GM19438 (cell line): Measurements from ENCODE around the gene OR3A1.
"Not testable (repeated sequence)": the region's sequence is repeated elsewhere in the genome, so short reads cannot be mapped to it uniquely, and the experiment has no call there.

Experiments
- ATAC-seq: cut with Tn5 transposase; IDR thresholded peaks from one replicate; pipeline ENCODE4 v1.9.1; 2021; ENCODE audit warnings: low read depth; ENCODE audit not compliant: unreplicated experiment

Gene OR3A1

DNA sequence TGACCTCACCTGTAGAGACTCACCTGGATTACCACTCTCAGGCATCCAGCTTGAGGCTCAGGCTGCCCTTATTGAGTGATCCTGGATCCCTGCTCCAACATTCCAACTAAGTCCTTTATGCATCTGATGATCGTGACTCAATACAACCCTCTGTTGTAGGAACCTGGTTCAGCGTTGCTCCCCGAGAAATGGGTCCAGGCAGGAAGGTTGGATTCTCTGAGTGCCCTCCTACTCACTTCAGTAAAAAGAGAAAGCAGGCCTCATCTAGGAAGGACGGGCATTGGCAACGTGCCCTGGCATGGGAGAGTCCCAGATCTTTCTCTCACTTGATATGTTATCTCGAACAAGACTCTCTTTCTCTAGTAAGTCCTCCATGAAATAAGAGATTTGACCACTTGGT, at the start of gene OR3A1:
Gene OR3A1, minus strand, starts transcription at position 101 of the 400 bp plus-strand sequence. CDS start 5,778 bp downstream, outside the sequence.
- ATAC-seq = no peak

DNA sequence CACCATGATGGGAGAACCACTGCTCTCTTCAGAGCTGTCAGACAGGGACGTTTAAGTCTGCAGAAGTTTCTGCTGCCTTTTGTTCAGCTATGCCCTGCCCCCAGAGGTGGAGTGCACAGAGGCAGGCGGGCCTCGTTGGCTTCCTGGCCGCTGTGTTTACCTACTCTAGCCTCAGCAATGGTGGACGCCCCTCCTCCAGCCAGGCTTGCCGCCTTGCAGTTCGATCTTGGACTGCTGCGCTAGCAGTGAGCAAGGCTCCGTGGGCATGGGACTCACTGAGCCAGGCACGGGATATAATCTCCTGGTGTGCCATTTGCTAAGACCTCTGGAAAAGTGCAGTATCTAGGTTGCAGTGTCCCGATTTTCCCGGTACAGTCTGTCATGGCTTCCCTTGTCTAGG, 44.6 kb upstream of the OR3A1 start:
- not testable (repeated sequence) for ATAC-seq

GRCh38 chr17:3335876-3336275, 37.7 kb upstream of the OR3A1 start:
- ATAC-seq = no peak

GRCh38 chr17:3318336-3318735, 20.2 kb upstream of the OR3A1 start:
- no peak for ATAC-seq

DNA sequence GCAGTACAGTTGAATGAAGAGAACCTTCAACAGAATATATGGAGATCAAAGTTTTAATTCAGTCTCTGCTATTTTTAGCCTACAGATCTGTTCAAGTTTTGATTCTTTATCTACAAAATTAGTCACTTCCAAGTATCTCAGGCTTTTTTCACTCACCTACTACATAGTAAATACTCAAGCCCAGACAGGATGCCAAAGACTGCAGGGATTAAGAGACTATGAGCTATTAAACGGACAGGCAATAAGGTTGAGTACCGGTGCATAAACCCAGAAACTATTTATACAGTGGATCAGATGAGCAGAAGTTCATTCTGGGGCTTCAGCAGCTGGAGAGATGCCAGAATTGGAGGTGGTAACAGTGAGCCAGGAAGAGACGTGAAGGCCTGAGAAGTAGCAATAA, 18.7 kb upstream of the OR3A1 start:
- no peak for ATAC-seq

DNA sequence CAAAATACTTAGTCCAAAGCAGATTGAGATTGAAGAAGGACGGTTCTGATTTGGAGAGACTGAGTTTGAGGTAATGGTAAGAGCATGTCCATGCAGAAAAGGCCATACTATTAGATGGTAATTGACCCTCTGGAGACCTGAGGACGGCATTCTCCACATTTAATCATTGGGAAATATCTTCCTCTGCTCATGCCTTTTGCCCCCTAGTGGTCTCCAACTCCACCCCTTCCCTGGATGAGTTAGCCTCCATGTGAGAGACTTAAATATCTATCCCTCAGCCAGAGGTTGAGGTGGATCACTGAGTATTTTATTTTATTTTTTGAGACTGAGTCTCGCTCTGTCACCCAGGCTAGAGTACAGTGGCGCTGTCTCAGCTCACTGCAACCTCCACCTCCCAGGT, 10.4 kb upstream of the OR3A1 start:
- ATAC-seq = no peak

DNA sequence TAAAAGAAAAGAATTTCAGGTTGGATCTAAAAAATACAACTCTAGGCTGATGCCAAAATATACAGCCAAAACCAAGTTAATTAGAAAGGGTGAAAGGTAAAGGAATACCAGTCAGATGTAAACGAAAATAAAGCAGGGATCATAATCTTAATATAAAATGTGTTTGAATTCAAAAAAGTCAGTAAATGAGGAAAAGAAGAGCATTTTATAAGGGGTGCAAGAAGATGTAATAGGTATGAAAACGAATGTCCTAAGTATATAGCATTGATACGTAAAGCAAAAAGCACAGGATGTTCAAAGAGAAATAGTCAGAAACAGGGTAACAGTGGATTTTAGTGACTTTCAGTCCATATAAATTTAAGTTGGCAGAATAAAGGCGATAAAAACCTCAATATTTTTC, 2.5 kb downstream of the OR3A1 start:
- no peak for ATAC-seq

- ATAC-seq = not testable (repeated sequence)
Measured at GRCh38 chr17:3293548-3293947, 4.6 kb downstream of the OR3A1 start.

- no peak for ATAC-seq
Measured at GRCh38 chr17:3282901-3283300, 15.3 kb downstream of the OR3A1 start.

GRCh38 chr17:3276126-3276525, 22.0 kb downstream of the OR3A1 start:
- ATAC-seq = no peak

GRCh38 chr17:3271072-3271848, 26.9 kb downstream of the OR3A1 start:
- no peak for ATAC-seq

- no peak for ATAC-seq
Measured at GRCh38 chr17:3260600-3260999, 37.6 kb downstream of the OR3A1 start.

DNA sequence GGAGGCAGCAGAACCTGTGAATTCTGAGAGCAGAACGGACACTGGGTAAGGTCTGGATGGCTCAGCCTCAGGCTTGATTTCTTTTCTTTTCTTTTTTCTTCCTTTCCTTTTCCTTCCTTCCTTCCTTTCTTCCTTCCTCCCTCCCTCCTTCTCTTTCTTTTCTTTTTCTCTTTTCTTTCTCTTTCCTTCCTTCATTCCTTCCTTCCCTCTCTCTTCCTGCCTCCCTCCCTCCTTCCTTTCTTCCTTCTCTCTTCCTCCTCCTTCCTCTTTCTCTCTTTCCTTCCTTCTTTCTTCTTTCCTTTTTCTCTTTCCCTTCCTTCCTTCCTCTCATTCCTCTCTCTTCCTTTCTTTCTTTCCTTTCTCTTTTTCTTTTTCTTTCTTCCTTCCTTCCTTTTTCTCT, 38.0 kb downstream of the OR3A1 start:
- no peak for ATAC-seq

DNA sequence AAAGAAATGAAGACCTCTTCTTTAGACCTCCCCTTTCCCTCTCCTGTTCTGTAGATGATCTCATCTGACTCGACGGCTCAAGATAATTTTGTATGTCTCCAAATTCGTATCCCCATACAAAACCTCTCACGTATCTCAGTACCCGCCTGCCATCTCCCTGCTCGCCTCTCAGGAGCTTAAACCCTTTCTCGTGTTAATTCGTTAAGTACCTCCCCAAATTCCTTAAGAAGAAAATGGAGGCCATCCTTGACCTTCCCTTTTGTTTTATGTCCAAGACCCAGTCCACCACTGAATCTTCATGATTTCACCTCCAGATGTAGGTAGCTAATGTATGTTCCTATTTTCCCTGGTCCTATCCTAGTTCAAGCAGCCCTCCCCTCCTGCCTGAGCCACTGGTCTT, 41.6 kb downstream of the OR3A1 start:
- ATAC-seq = no peak

DNA sequence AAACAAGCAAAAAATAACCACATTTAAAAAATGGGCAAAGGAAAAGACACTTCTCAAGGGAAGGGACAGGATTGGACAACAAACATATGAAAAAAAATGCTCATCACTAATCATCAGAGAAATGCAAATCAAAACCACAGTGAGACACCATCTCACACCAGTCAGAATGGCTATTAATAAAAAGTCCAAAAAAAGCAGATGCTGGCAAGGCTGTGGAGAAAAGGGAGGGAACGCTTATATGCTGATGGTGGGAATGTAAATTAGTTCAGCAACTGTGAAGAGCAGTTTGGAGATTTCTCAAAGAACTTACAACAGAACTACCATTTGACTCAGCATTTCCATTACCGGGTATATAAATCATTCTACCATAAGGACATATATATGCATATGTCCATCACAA, 49.1 kb downstream of the OR3A1 start:
- not testable (repeated sequence) for ATAC-seq

GRCh38 chr17:3244841-3245240, 53.3 kb downstream of the OR3A1 start:
- not testable (repeated sequence) for ATAC-seq

DNA sequence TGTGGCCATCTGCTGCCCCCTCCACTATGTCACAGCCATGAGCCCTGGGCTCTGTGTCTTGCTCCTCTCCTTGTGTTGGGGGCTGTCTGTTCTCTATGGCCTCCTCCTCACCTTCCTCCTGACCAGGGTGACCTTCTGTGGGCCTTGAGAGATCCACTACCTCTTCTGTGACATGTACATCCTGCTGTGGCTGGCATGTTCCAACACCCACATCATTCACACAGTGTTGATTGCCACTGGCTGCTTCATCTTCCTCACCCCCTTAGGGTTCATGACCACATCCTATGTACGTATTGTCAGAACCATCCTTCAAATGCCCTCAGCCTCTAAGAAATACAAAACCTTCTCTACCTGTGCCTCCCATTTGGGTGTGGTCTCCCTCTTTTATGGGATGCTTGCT, 57.1 kb downstream of the OR3A1 start:
- not testable (repeated sequence) for ATAC-seq
